Measurements from ENCODE around the gene FA2H. TPM values are rescaled to one million over a fixed set of nuclear protein-coding genes. Genes with fewer than 3 reads are reported as not detected.

Gene FA2H
- total and polyA plus RNA-seq, 10 of the 15 experiments (the other 5 are each of a cell fraction or from before 2014, with no cell fraction given) = 0.05 to 0.73 (median 0.51) TPM; not detected in 3

GRCh38 chr16:74759564-74759963, 15.1 kb downstream of the FA2H start (continued):
- TF ChIP-seq TCF3 (IDR thresholded peaks at IDR 0.05; ENCODE audit: borderline replicate concordance, insufficient read depth, low read depth, low read length) (no peak), TCF12 (IDR thresholded peaks at IDR 0.05; ENCODE audit: low read depth, low read length) (no peak), HDGF (IDR thresholded peaks at IDR 0.05) (no peak)

GRCh38 chr16:74758801-74759200, 15.8 kb downstream of the FA2H start:
- no peaks in the 10 kb centered on the region for H4K20me1 ChIP-seq (ENCODE audit: control insufficient read depth, insufficient read depth)
- ATAC-seq = no peak
- 84% methylated on average over 4 of the region's 4 CpGs for WGBS (ENCODE audit: insufficient coverage, insufficient replicate concordance, low lambda C conversion rate, missing lambda C conversion rate)
- H2AFZ ChIP-seq (ENCODE audit: control insufficient read depth, low read depth, low read length) = no peak overlapping the region
- in situ Hi-C loops (cut with MboI) (no loop called here), intact Hi-C loops (cut with micrococcal nuclease; ENCODE audit: unreplicated experiment) (no loop called here)
- SMC1A ChIA-PET (ENCODE audit: uncharacterized antibody, unreplicated experiment) = no interaction called here
- H3K27ac ChIP-seq (ENCODE audit: control insufficient read depth, insufficient read depth) = no peak overlapping the region
- no peak overlapping the region for H3K4me3 ChIP-seq
- no peaks in the 10 kb centered on the region for H3K36me3 ChIP-seq (ENCODE audit: control insufficient read depth in 2 of 2, insufficient read depth in 2 of 2, low read length in 1 of 2)
- no peak for DNase-seq (ENCODE audit: low read depth, low spot score)
- H3K4me2 ChIP-seq (ENCODE audit: control insufficient read depth, insufficient read depth) = no peak overlapping the region
- H3K9me3 ChIP-seq (replicated peaks; ENCODE audit: control insufficient read depth, insufficient read depth, low read length) = no peaks in the 10 kb centered on the region
- CTCF ChIA-PET = no interaction called here
- POLR2A ChIA-PET = no interaction called here
- RAD21 ChIA-PET (ENCODE audit: unreplicated experiment) = no interaction called here
- H3K27me3 ChIP-seq (replicated peaks in 1 of 2; ENCODE audit: control insufficient read depth in 2 of 2, insufficient read depth in 2 of 2, low read length in 1 of 2) = no peaks in the 10 kb centered on the region; a peak in 1 of 4 replicates
- BruUV-seq (replicated peaks) = no TSS peak
- no peak for FAIRE-seq
- no peak overlapping the region for H3K9ac ChIP-seq (ENCODE audit: control insufficient read depth, insufficient read depth, low read length)
- H3K4me1 ChIP-seq (ENCODE audit: control insufficient read depth, insufficient read depth, low read length) = no peaks in the 10 kb centered on the region
- TF ChIP-seq STAT3 (IDR thresholded peaks at IDR 0.05; ENCODE audit: low read depth, low read length) (no peak), REST (IDR thresholded peaks at IDR 0.05; ENCODE audit: low read depth, low read length) (no peak), TCF7 (IDR thresholded peaks at IDR 0.05; ENCODE audit: borderline replicate concordance) (no peak), IKZF1 (conservative IDR thresholded peaks at IDR 0.05) (no peak), SREBF2 (IDR thresholded peaks at IDR 0.05; ENCODE audit: low read length) (no peak), YBX1 (IDR thresholded peaks at IDR 0.05) (no peak), TCF12 (IDR thresholded peaks at IDR 0.05; ENCODE audit: low read depth, low read length) (no peak), NR2F1 (conservative IDR thresholded peaks at IDR 0.05) (no peak), RAD21 (IDR thresholded peaks at IDR 0.05; ENCODE audit: insufficient read depth, low read depth, low read length) (no peak), NFXL1 (IDR thresholded peaks at IDR 0.05; ENCODE audit: borderline replicate concordance) (no peak), ZNF687 (IDR thresholded peaks at IDR 0.05) (no peak), ELK1 (IDR thresholded peaks at IDR 0.05; ENCODE audit: low read depth, low read length) (no peak), MTA2 (IDR thresholded peaks at IDR 0.05; ENCODE audit: low read depth) (no peak), ESRRA (IDR thresholded peaks at IDR 0.05; ENCODE audit: low read length) (no peak)
- no peaks in the 10 kb centered on the region for H3K79me2 ChIP-seq (ENCODE audit: control insufficient read depth, insufficient read depth, low read length)
